ENCODE measurements around the gene ACSS3.

- TF ChIP-seq, protein P1, sequence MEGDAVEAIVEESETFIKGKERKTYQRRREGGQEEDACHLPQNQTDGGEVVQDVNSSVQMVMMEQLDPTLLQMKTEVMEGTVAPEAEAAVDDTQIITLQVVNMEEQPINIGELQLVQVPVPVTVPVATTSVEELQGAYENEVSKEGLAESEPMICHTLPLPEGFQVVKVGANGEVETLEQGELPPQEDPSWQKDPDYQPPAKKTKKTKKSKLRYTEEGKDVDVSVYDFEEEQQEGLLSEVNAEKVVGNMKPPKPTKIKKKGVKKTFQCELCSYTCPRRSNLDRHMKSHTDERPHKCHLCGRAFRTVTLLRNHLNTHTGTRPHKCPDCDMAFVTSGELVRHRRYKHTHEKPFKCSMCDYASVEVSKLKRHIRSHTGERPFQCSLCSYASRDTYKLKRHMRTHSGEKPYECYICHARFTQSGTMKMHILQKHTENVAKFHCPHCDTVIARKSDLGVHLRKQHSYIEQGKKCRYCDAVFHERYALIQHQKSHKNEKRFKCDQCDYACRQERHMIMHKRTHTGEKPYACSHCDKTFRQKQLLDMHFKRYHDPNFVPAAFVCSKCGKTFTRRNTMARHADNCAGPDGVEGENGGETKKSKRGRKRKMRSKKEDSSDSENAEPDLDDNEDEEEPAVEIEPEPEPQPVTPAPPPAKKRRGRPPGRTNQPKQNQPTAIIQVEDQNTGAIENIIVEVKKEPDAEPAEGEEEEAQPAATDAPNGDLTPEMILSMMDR (IDR thresholded peaks at IDR 0.05; ENCODE audit: low read depth, low read length, missing input control), result no peak
- TF ChIP-seq RAD21 (IDR thresholded peaks at IDR 0.05) (no peak), EGR1 (IDR thresholded peaks at IDR 0.05; ENCODE audit: low read depth in 2 of 2) (no peak), JUND (IDR thresholded peaks at IDR 0.05) (no peak), FOXA1 (IDR thresholded peaks at IDR 0.05) (no peak), TAF1 (conservative IDR thresholded peaks at IDR 0.05) (no peak), YY1 (IDR thresholded peaks at IDR 0.05) (no peak), ATF3 (IDR thresholded peaks at IDR 0.05) (no peak), GABPA (IDR thresholded peaks at IDR 0.05 in 1 of 2, conservative IDR thresholded peaks at IDR 0.05 in 1 of 2) (no peak), RXRA (IDR thresholded peaks at IDR 0.05) (no peak), SP1 (IDR thresholded peaks at IDR 0.05) (no peak)
- TF ChIP-seq, protein P2, sequence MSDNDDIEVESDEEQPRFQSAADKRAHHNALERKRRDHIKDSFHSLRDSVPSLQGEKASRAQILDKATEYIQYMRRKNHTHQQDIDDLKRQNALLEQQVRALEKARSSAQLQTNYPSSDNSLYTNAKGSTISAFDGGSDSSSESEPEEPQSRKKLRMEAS (IDR thresholded peaks at IDR 0.05), result no peak
- TF ChIP-seq, protein P3, sequence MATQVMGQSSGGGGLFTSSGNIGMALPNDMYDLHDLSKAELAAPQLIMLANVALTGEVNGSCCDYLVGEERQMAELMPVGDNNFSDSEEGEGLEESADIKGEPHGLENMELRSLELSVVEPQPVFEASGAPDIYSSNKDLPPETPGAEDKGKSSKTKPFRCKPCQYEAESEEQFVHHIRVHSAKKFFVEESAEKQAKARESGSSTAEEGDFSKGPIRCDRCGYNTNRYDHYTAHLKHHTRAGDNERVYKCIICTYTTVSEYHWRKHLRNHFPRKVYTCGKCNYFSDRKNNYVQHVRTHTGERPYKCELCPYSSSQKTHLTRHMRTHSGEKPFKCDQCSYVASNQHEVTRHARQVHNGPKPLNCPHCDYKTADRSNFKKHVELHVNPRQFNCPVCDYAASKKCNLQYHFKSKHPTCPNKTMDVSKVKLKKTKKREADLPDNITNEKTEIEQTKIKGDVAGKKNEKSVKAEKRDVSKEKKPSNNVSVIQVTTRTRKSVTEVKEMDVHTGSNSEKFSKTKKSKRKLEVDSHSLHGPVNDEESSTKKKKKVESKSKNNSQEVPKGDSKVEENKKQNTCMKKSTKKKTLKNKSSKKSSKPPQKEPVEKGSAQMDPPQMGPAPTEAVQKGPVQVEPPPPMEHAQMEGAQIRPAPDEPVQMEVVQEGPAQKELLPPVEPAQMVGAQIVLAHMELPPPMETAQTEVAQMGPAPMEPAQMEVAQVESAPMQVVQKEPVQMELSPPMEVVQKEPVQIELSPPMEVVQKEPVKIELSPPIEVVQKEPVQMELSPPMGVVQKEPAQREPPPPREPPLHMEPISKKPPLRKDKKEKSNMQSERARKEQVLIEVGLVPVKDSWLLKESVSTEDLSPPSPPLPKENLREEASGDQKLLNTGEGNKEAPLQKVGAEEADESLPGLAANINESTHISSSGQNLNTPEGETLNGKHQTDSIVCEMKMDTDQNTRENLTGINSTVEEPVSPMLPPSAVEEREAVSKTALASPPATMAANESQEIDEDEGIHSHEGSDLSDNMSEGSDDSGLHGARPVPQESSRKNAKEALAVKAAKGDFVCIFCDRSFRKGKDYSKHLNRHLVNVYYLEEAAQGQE (IDR thresholded peaks at IDR 0.05), result no peak
- TF ChIP-seq, protein P4, sequence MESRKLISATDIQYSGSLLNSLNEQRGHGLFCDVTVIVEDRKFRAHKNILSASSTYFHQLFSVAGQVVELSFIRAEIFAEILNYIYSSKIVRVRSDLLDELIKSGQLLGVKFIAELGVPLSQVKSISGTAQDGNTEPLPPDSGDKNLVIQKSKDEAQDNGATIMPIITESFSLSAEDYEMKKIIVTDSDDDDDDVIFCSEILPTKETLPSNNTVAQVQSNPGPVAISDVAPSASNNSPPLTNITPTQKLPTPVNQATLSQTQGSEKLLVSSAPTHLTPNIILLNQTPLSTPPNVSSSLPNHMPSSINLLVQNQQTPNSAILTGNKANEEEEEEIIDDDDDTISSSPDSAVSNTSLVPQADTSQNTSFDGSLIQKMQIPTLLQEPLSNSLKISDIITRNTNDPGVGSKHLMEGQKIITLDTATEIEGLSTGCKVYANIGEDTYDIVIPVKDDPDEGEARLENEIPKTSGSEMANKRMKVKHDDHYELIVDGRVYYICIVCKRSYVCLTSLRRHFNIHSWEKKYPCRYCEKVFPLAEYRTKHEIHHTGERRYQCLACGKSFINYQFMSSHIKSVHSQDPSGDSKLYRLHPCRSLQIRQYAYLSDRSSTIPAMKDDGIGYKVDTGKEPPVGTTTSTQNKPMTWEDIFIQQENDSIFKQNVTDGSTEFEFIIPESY (IDR thresholded peaks at IDR 0.05), result no peak
These were observed 206.3 kb downstream of the ACSS3 start for GRCh38 chr12:81284137-81284536.

All from liver (tissue), 3 donors.